SHP77 (cell line): ENCODE results near the gene PHLPP1.

Source experiments
- DNase-seq, 2 experiments: peaks; one replicate each; lab custom pipeline; 2025; lab: John Stamatoyannopoulos, UW

Gene PHLPP1

GRCh38 chr18:62741118-62741566, 25.8 kb downstream of the PHLPP1 start:
- DNase-seq = no peak

GRCh38 chr18:62741584-62741983, 26.2 kb downstream of the PHLPP1 start:
- DNase-seq = no peak

- DNase-seq = no peak
These were observed 29.0 kb downstream of the PHLPP1 start for GRCh38 chr18:62744076-62744968.

GRCh38 chr18:62745089-62745751, 29.9 kb downstream of the PHLPP1 start:
- no peak for DNase-seq

- no peak for DNase-seq
These were observed 34.0 kb downstream of the PHLPP1 start for GRCh38 chr18:62749389-62749788.

- no peak for DNase-seq
These were observed 36.0 kb downstream of the PHLPP1 start for GRCh38 chr18:62751341-62751821.

GRCh38 chr18:62751977-62752376, 36.6 kb downstream of the PHLPP1 start:
- no peak for DNase-seq

- no peak for DNase-seq
These were observed 38.7 kb downstream of the PHLPP1 start for GRCh38 chr18:62754026-62754425.

GRCh38 chr18:62755454-62755853, 40.1 kb downstream of the PHLPP1 start:
- DNase-seq = no peak

- no peak for DNase-seq
These were observed 40.6 kb downstream of the PHLPP1 start for GRCh38 chr18:62755946-62756345.

- no peak for DNase-seq
These were observed 42.2 kb downstream of the PHLPP1 start for GRCh38 chr18:62757399-62758010.

- no peak for DNase-seq
These were observed 43.2 kb downstream of the PHLPP1 start for GRCh38 chr18:62758591-62758990.

- no peak for DNase-seq
These were observed 44.5 kb downstream of the PHLPP1 start for GRCh38 chr18:62759704-62760402.

GRCh38 chr18:62760403-62760734, 45.0 kb downstream of the PHLPP1 start:
- DNase-seq = no peak

GRCh38 chr18:62763101-62763521, 47.8 kb downstream of the PHLPP1 start:
- no peak for DNase-seq

GRCh38 chr18:62766266-62766665, 50.9 kb downstream of the PHLPP1 start:
- no peak for DNase-seq

GRCh38 chr18:62767321-62767720, 52.0 kb downstream of the PHLPP1 start:
- no peak for DNase-seq

GRCh38 chr18:62767836-62768557, 52.7 kb downstream of the PHLPP1 start:
- no peak for DNase-seq

- DNase-seq = no peak
These were observed 53.2 kb downstream of the PHLPP1 start for GRCh38 chr18:62768558-62768943.

- no peak for DNase-seq
These were observed 53.9 kb downstream of the PHLPP1 start for GRCh38 chr18:62769216-62769615.

- DNase-seq = no peak
These were observed 56.3 kb downstream of the PHLPP1 start for GRCh38 chr18:62771494-62772270.
